H1 (cell line): ENCODE results near the gene MORN5. TPM values are rescaled to one million over a fixed set of nuclear protein-coding genes. Genes with fewer than 3 reads are reported as not detected.

Experiments
- CHD2 ChIP-seq: IDR thresholded peaks from 2 replicates; pipeline ENCODE4 v1.6.1; 2012; ENCODE audit warnings: low read length, improper control_type of control experiment
- EGR1 ChIP-seq: IDR thresholded peaks from 2 replicates; pipeline ENCODE4 v1.6.1; 2011; ENCODE audit warnings: low read depth, low read length, borderline replicate concordance
- HDAC6 ChIP-seq: IDR thresholded peaks from one replicate; pipeline ENCODE4 v1.7.1; 2012; ENCODE audit warnings: low read depth, mild to moderate bottlenecking, inconsistent platforms, low read length, moderate library complexity
- PHF8 ChIP-seq: fragments of 200-600 bp; sonication (generic); conservative IDR thresholded peaks from 2 replicates; pipeline ENCODE4 v1.7.1; 2012; ENCODE audit warnings: low read depth, mild to moderate bottlenecking, inconsistent platforms, low read length, moderate library complexity
- TAF7 ChIP-seq: optimal IDR thresholded peaks from 2 replicates; pipeline ENCODE3; 2011; ENCODE audit warnings: low read depth, mild to moderate bottlenecking, inconsistent platforms, low read length, moderate library complexity, borderline replicate concordance
- TEAD4 ChIP-seq: IDR thresholded peaks from 2 replicates; pipeline ENCODE4 v1.6.1; 2012; ENCODE audit warnings: low read depth, low read length, inconsistent platforms, mixed read lengths
- polyA plus RNA-seq, 7 experiments: library from polyadenylated mRNA; depleted of rRNA in 3 of 7; stranded (reverse) in 5 of 7; unstranded in 2 of 7; fragments of >200 nt in 5 of 7; fragments of 200-250 nt in 2 of 7; gene quantifications; 1 replicate in 5 of 7; 2 replicates in 1 of 7; 4 replicates in 1 of 7; pipeline versions ENCODE4 v1.2.1 to v1.2.3, GENCODE V29; 2011 to 2013; ENCODE audit warnings: missing spikeins in 2 of 7, mixed read lengths in 2 of 7
- total RNA-seq: library from RNA; stranded (reverse); fragmentation: NEBNext Ultra II Directional; extraction: Animal tissue kit (Norgen Biotek cat#: 25700); gene quantifications from 2 replicates; pipeline ENCODE4 v1.2.1, GENCODE V29; 2021
- TF ChIP-seq, protein P1 (sequence below): IDR thresholded peaks from 2 replicates; pipeline ENCODE4 v1.6.1; 2011; ENCODE audit warnings: low read depth, mild to moderate bottlenecking, low read length; ENCODE audit not compliant: insufficient read depth
- TF ChIP-seq, protein P2 (sequence below), 3 experiments: IDR thresholded peaks; 1 replicate in 2 of 3; 2 replicates in 1 of 3; pipeline versions ENCODE4 v1.5.1 to v1.6.1; 2011; ENCODE audit warnings: low read length in 3 of 3, mild to moderate bottlenecking in 3 of 3, inconsistent platforms in 2 of 3, low read depth in 1 of 3, moderate library complexity in 1 of 3; ENCODE audit not compliant: insufficient read depth in 1 of 3; ENCODE audit errors: control extremely low read depth in 1 of 3

MORN5 gene
- total and polyA plus RNA-seq, 2 of the 8 experiments (the other 6 are each of a cell fraction or from before 2014, with no cell fraction given) = not detected

DNA sequence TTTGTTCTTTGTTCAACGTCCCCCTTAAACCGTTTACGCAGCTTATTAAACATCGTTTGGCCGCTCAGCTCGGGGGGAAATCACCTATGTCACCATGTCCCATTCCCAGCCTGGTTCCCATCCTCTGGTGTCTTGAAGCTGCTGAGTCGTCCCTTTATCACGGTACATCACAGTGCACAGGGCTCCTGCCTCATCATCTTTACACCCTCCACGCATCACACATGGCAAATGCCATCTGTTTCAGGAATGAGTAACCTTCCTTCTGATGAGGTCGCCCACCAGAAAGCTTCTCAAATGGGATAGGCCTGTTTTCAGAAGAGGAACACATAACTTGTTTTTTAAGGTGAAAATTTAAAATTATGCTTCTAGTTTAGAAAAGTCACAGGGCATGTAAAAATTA lies 77.0 kb downstream of the MORN5 start (continued):
- TF ChIP-seq TAF7 (no peak), HDAC6 (no peak), TEAD4 (no peak), EGR1 (no peak), PHF8 (no peak), CHD2 (no peak)
- TF ChIP-seq, protein P1, sequence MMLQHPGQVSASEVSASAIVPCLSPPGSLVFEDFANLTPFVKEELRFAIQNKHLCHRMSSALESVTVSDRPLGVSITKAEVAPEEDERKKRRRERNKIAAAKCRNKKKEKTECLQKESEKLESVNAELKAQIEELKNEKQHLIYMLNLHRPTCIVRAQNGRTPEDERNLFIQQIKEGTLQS = no peak
- TF ChIP-seq, protein P2, sequence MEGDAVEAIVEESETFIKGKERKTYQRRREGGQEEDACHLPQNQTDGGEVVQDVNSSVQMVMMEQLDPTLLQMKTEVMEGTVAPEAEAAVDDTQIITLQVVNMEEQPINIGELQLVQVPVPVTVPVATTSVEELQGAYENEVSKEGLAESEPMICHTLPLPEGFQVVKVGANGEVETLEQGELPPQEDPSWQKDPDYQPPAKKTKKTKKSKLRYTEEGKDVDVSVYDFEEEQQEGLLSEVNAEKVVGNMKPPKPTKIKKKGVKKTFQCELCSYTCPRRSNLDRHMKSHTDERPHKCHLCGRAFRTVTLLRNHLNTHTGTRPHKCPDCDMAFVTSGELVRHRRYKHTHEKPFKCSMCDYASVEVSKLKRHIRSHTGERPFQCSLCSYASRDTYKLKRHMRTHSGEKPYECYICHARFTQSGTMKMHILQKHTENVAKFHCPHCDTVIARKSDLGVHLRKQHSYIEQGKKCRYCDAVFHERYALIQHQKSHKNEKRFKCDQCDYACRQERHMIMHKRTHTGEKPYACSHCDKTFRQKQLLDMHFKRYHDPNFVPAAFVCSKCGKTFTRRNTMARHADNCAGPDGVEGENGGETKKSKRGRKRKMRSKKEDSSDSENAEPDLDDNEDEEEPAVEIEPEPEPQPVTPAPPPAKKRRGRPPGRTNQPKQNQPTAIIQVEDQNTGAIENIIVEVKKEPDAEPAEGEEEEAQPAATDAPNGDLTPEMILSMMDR (IDR thresholded peaks at IDR 0.05; ENCODE audit: control extremely low read depth in 1 of 3, insufficient read depth in 1 of 3, low read depth in 1 of 3, low read length in 3 of 3) = no peak
